ENCODE results near the gene CPAMD8. TPM values are rescaled to one million over a fixed set of nuclear protein-coding genes. Genes with fewer than 3 reads are reported as not detected.

CPAMD8 gene
- 0.45 TPM for polyA plus RNA-seq (2013)

GRCh38 chr19:17026706-17027534, at the start of gene CPAMD8:
Gene CPAMD8, minus strand, starts transcription at chr19:17026810. Its CDS starts 168 bp downstream, at chr19:17026642.
- peaks cover 0 to 9% (median 9%) of the 10 kb centered on the region in 4 experiments for H3K4me1 ChIP-seq (ENCODE audit: control extremely low read depth in 1 of 4, control insufficient read depth in 4 of 4, insufficient read depth in 4 of 4, low read length in 3 of 4)
- ChIA-PET CTCF (no interaction called here), POLR2A (no interaction called here)
- H3K4me3 ChIP-seq (ENCODE audit: control insufficient read depth in 1 of 7, extremely low read depth in 1 of 7, insufficient read depth in 4 of 7, low read depth in 2 of 7, low read length in 6 of 7): peak within 1 kb of the TSS; percentile 35 to 73 (median 66)
- 6% methylated on average over 35 of the region's 67 CpGs for WGBS (ENCODE audit: insufficient coverage)
- DNase-seq: no peak
- peaks cover 2 to 28% (median 16%) of the 10 kb centered on the region in 5 experiments for H3K9me3 ChIP-seq (ENCODE audit: control extremely low read depth in 1 of 5, control insufficient read depth in 4 of 5, insufficient read depth in 2 of 5, low read depth in 1 of 5, low read length in 4 of 5)
- no peak within 1 kb of the TSS for H3K27ac ChIP-seq (ENCODE audit: insufficient read depth in 1 of 2, low read depth in 1 of 2, low read length in 2 of 2, poor library complexity in 1 of 2, severe bottlenecking in 2 of 2)
- peaks cover 6 to 58% (median 13%) of the 10 kb centered on the region in 5 experiments for H3K27me3 ChIP-seq (replicated peaks in 2 of 5; ENCODE audit: control insufficient read depth in 4 of 5, insufficient read depth in 5 of 5, low read length in 4 of 5)
- no peaks in the 10 kb centered on the region for H3K36me3 ChIP-seq (ENCODE audit: control insufficient read depth in 4 of 4, insufficient read depth in 4 of 4, low read length in 3 of 4)

- peaks cover 2 to 43% (median 31%) of the 10 kb centered on the region in 4 experiments for H3K4me1 ChIP-seq (ENCODE audit: control extremely low read depth in 1 of 4, control insufficient read depth in 4 of 4, insufficient read depth in 4 of 4, low read length in 3 of 4)
- POLR2A ChIA-PET: interaction anchor here (0.5 to 1.5 kb wide), 8 partner anchors 11 to 177 kb away, joined by 3 to 10 read pairs (median 4); no protein-coding TSS in a partner anchor
- WGBS (ENCODE audit: insufficient coverage): under 1% methylated on average over 34 of the region's 43 CpGs
- H3K27ac ChIP-seq (ENCODE audit: insufficient read depth in 1 of 2, low read depth in 1 of 2, low read length in 2 of 2, poor library complexity in 1 of 2, severe bottlenecking in 2 of 2): peak overlapping the region; percentile 58 to 79
- no peaks in the 10 kb centered on the region for H3K9me3 ChIP-seq (ENCODE audit: control extremely low read depth in 1 of 5, control insufficient read depth in 4 of 5, insufficient read depth in 2 of 5, low read depth in 1 of 5, low read length in 4 of 5)
- CTCF ChIA-PET: interaction anchor here (1.0 to 2.2 kb wide), 5 partner anchors 9 to 46 kb away, joined by 3 to 7 read pairs (median 6); no protein-coding TSS in a partner anchor
- DNase-seq: peak; percentile 50 to 84 (median 82)
- H3K4me3 ChIP-seq (ENCODE audit: control insufficient read depth in 1 of 7, extremely low read depth in 1 of 7, insufficient read depth in 4 of 7, low read depth in 2 of 7, low read length in 6 of 7): peak overlapping the region; percentile 74 to 98 (median 86)
- H3K36me3 ChIP-seq (ENCODE audit: control insufficient read depth in 4 of 4, insufficient read depth in 4 of 4, low read length in 3 of 4): peaks cover 0 to 41% (median 13%) of the 10 kb centered on the region in 4 experiments
- no peaks in the 10 kb centered on the region for H3K27me3 ChIP-seq (replicated peaks in 2 of 5; ENCODE audit: control insufficient read depth in 4 of 5, insufficient read depth in 5 of 5, low read length in 4 of 5)
Measured at GRCh38 chr19:17075864-17076542, 49.4 kb upstream of the CPAMD8 start.

GRCh38 chr19:17075035-17075863, 48.6 kb upstream of the CPAMD8 start, which contains the start of the genes HAUS8 and MYO9B:
Gene HAUS8, minus strand, starts transcription at chr19:17075452. Its CDS starts 30 bp downstream, at chr19:17075422.
Gene MYO9B, plus strand, starts transcription at chr19:17075777. Its CDS starts 25,941 bp downstream, at chr19:17101718.
- under 1% methylated on average over 68 of the region's 103 CpGs for WGBS (ENCODE audit: insufficient coverage)
- DNase-seq: peak; percentile 99 to 100 (median 100)
- peak within 1 kb of the TSS; percentile 58 to 85 for H3K27ac ChIP-seq (ENCODE audit: insufficient read depth in 1 of 2, low read depth in 1 of 2, low read length in 2 of 2, poor library complexity in 1 of 2, severe bottlenecking in 2 of 2)
- H3K9me3 ChIP-seq (ENCODE audit: control extremely low read depth in 1 of 5, control insufficient read depth in 4 of 5, insufficient read depth in 2 of 5, low read depth in 1 of 5, low read length in 4 of 5): no peaks in the 10 kb centered on the region
- POLR2A ChIA-PET: interaction anchor here (0.5 to 1.3 kb wide), 7 partner anchors 10 to 141 kb away, joined by 3 to 7 read pairs (median 3); no protein-coding TSS in a partner anchor
- H3K4me1 ChIP-seq (ENCODE audit: control extremely low read depth in 1 of 4, control insufficient read depth in 4 of 4, insufficient read depth in 4 of 4, low read length in 3 of 4): peaks cover 2 to 44% (median 31%) of the 10 kb centered on the region in 4 experiments
- peak within 1 kb of the TSS; percentile 74 to 98 (median 94) for H3K4me3 ChIP-seq (ENCODE audit: control insufficient read depth in 1 of 7, extremely low read depth in 1 of 7, insufficient read depth in 4 of 7, low read depth in 2 of 7, low read length in 6 of 7)
- CTCF ChIA-PET: interaction anchor here (2.1 to 2.2 kb wide), 2 partner anchors 15 to 47 kb away, joined by 6 to 7 read pairs; no protein-coding TSS in a partner anchor
- H3K27me3 ChIP-seq (replicated peaks in 2 of 5; ENCODE audit: control insufficient read depth in 4 of 5, insufficient read depth in 5 of 5, low read length in 4 of 5): no peaks in the 10 kb centered on the region
- H3K36me3 ChIP-seq (ENCODE audit: control insufficient read depth in 4 of 4, insufficient read depth in 4 of 4, low read length in 3 of 4): peaks cover 0 to 48% (median 17%) of the 10 kb centered on the region in 4 experiments

- peak overlapping the region; percentile 71 to 98 (median 94) for H3K4me3 ChIP-seq (ENCODE audit: control insufficient read depth in 1 of 7, extremely low read depth in 1 of 7, insufficient read depth in 4 of 7, low read depth in 2 of 7, low read length in 6 of 7)
- no peak for DNase-seq
- no peaks in the 10 kb centered on the region for H3K27me3 ChIP-seq (replicated peaks in 2 of 5; ENCODE audit: control insufficient read depth in 4 of 5, insufficient read depth in 5 of 5, low read length in 4 of 5)
- H3K36me3 ChIP-seq (ENCODE audit: control insufficient read depth in 4 of 4, insufficient read depth in 4 of 4, low read length in 3 of 4): peaks cover 0 to 50% (median 16%) of the 10 kb centered on the region in 4 experiments
- POLR2A ChIA-PET: interaction anchor here (0.6 kb wide), 1 partner anchor 11 kb away, joined by 3 read pairs; no protein-coding TSS in a partner anchor
- CTCF ChIA-PET: interaction anchor here (1.7 kb wide), 1 partner anchor 151 kb away, joined by 3 read pairs; the partner anchor contains the start of gene OCEL1
- no peaks in the 10 kb centered on the region for H3K9me3 ChIP-seq (ENCODE audit: control extremely low read depth in 1 of 5, control insufficient read depth in 4 of 5, insufficient read depth in 2 of 5, low read depth in 1 of 5, low read length in 4 of 5)
- H3K4me1 ChIP-seq (ENCODE audit: control extremely low read depth in 1 of 4, control insufficient read depth in 4 of 4, insufficient read depth in 4 of 4, low read length in 3 of 4): peaks cover 2 to 47% (median 31%) of the 10 kb centered on the region in 4 experiments
- H3K27ac ChIP-seq (ENCODE audit: insufficient read depth in 1 of 2, low read depth in 1 of 2, low read length in 2 of 2, poor library complexity in 1 of 2, severe bottlenecking in 2 of 2): peak overlapping the region; percentile 55 to 85
- WGBS (ENCODE audit: insufficient coverage): 54% methylated on average over 8 of the region's 11 CpGs
Measured at GRCh38 chr19:17074634-17075034, 48.0 kb upstream of the CPAMD8 start.

- ChIA-PET CTCF (interaction anchor here (0.7 to 1.7 kb wide), 4 partner anchors 9 to 316 kb away, joined by 3 to 4 read pairs (median 3); partner anchors contain the start of gene OCEL1), POLR2A (interaction anchor here (0.6 kb wide), 1 partner anchor 12 kb away, joined by 3 read pairs; no protein-coding TSS in a partner anchor)
- 80% methylated on average over 15 of the region's 18 CpGs for WGBS (ENCODE audit: insufficient coverage)
- Histone ChIP-seq H3K36me3 (ENCODE audit: control insufficient read depth in 4 of 4, insufficient read depth in 4 of 4, low read length in 3 of 4) (peaks cover 0 to 46% (median 16%) of the 10 kb centered on the region in 4 experiments), H3K4me3 (ENCODE audit: control insufficient read depth in 1 of 7, extremely low read depth in 1 of 7, insufficient read depth in 4 of 7, low read depth in 2 of 7, low read length in 6 of 7) (peak overlapping the region in 6 of 7 experiments; percentile 1 to 98 (median 94)), H3K9me3 (ENCODE audit: control extremely low read depth in 1 of 5, control insufficient read depth in 4 of 5, insufficient read depth in 2 of 5, low read depth in 1 of 5, low read length in 4 of 5) (no peaks in the 10 kb centered on the region), H3K4me1 (ENCODE audit: control extremely low read depth in 1 of 4, control insufficient read depth in 4 of 4, insufficient read depth in 4 of 4, low read length in 3 of 4) (peaks cover 2 to 43% (median 31%) of the 10 kb centered on the region in 4 experiments), H3K27ac (ENCODE audit: insufficient read depth in 1 of 2, low read depth in 1 of 2, low read length in 2 of 2, poor library complexity in 1 of 2, severe bottlenecking in 2 of 2) (peak overlapping the region in 1 of 2 experiments; percentile 85), H3K27me3 (replicated peaks in 2 of 5; ENCODE audit: control insufficient read depth in 4 of 5, insufficient read depth in 5 of 5, low read length in 4 of 5) (no peaks in the 10 kb centered on the region)
- peak in 1 of 3 donors; percentile 33 for DNase-seq
Measured at GRCh38 chr19:17073869-17074633, 47.4 kb upstream of the CPAMD8 start.
